Neural progenitor cell (in vitro differentiated cells): ENCODE measurements around the gene CDH2.

Experiments used
- EZH2phosphoT487 ChIP-seq: fragments of 200-600 bp; sonication (generic); IDR thresholded peaks from 2 replicates; pipeline ENCODE4 v1.6.1; 2017; ENCODE audit warnings: antibody characterized with exemption
- TF ChIP-seq, protein P1 (sequence below): fragments of 200-600 bp; sonication (generic); IDR thresholded peaks from 2 replicates; pipeline ENCODE4 v1.5.1; 2017; ENCODE audit warnings: antibody characterized with exemption, mild to moderate bottlenecking

DNA sequence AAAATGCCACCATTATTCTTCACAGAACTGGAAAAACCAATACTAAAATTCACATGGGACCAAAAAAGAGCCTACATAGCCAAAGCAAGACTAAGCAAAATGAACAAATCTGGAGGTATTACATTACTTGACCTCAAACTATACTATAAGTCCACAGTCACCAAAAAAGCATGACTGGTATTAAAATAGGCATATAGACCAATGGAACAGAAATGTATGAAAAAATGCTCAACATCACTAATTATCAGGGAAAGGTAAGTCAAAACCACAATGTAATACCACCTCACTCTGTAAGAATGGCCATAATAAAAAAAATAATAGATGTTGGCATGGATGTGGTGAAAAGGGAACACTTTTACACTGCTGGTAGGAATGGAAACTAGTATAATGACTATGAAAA lies 158.6 kb downstream of the CDH2 start:
- TF ChIP-seq EZH2phosphoT487 = no peak
- TF ChIP-seq, protein P1, sequence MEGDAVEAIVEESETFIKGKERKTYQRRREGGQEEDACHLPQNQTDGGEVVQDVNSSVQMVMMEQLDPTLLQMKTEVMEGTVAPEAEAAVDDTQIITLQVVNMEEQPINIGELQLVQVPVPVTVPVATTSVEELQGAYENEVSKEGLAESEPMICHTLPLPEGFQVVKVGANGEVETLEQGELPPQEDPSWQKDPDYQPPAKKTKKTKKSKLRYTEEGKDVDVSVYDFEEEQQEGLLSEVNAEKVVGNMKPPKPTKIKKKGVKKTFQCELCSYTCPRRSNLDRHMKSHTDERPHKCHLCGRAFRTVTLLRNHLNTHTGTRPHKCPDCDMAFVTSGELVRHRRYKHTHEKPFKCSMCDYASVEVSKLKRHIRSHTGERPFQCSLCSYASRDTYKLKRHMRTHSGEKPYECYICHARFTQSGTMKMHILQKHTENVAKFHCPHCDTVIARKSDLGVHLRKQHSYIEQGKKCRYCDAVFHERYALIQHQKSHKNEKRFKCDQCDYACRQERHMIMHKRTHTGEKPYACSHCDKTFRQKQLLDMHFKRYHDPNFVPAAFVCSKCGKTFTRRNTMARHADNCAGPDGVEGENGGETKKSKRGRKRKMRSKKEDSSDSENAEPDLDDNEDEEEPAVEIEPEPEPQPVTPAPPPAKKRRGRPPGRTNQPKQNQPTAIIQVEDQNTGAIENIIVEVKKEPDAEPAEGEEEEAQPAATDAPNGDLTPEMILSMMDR = no peak
